MCF 10A (cell line): ENCODE measurements around the gene ETDB. TPM values are rescaled to one million over a fixed set of nuclear protein-coding genes. Genes with fewer than 3 reads are reported as not detected.

Experiments
- total RNA-seq: library from RNA; stranded (reverse); gene quantifications from 2 replicates; pipeline ENCODE4 v1.2.3, GENCODE V29; 2022

The ETDB gene
- total RNA-seq, 1 experiment from 2014 or later: not detected

Other genes with a start within 250 kb of the ETDB start
- gene MOSPD1, start 205.3 kb downstream of the ETDB start, total RNA-seq: 17.5 and 20.9 TPM in 2 replicates
- not detected in 2 replicates for gene SMIM10, start 129.5 kb downstream of the ETDB start, total RNA-seq
- 2.2 and 2.7 TPM in 2 replicates for gene RTL8B, start 98.0 kb downstream of the ETDB start, total RNA-seq
- 44.2 and 57.3 TPM in 2 replicates for gene RTL8C, start 88.2 kb downstream of the ETDB start, total RNA-seq
- 45.2 and 52.7 TPM in 2 replicates for gene RTL8A, start 68.4 kb downstream of the ETDB start, total RNA-seq
- 0.12 and 0.15 TPM in 2 replicates for gene SMIM10L2B, start 21.8 kb downstream of the ETDB start, total RNA-seq
- not detected in 2 replicates for gene CT55, start 50.9 kb upstream of the ETDB start, total RNA-seq
- gene ETDA, start 131.5 kb upstream of the ETDB start, total RNA-seq: not detected in 2 replicates
- not detected in 2 replicates for gene ETDC, start 189.0 kb upstream of the ETDB start, total RNA-seq
- 4.9 and 5.4 TPM in 2 replicates for gene ZNF75D, start 223.6 kb upstream of the ETDB start, total RNA-seq
- 6.2 and 7.6 TPM in 2 replicates for gene ZNF449, start 224.3 kb upstream of the ETDB start, total RNA-seq